AG10803 (cell line): Measurements from ENCODE around the gene TSEN34.

Source experiments
- DNase-seq: peaks from one replicate; pipeline ENCODE4 v3.0.0; 2010; ENCODE audit warnings: low read depth
- H3K4me3 ChIP-seq: 2 replicates; pipeline ENCODE4 v1.5.1; 2011; ENCODE audit warnings: mild to moderate bottlenecking, low read length, control low read depth
- CTCF ChIP-seq: conservative IDR thresholded peaks from 2 replicates; pipeline ENCODE4 v1.5.1; 2011; ENCODE audit warnings: mild to moderate bottlenecking, low read length, control low read depth, inconsistent platforms

The TSEN34 gene

GRCh38 chr19:54196536-54196935 is 5.4 kb downstream of the TSEN34 start:
- no peak for DNase-seq
- no peak for TF ChIP-seq CTCF
- H3K4me3 ChIP-seq = no peak overlapping the region

DNA sequence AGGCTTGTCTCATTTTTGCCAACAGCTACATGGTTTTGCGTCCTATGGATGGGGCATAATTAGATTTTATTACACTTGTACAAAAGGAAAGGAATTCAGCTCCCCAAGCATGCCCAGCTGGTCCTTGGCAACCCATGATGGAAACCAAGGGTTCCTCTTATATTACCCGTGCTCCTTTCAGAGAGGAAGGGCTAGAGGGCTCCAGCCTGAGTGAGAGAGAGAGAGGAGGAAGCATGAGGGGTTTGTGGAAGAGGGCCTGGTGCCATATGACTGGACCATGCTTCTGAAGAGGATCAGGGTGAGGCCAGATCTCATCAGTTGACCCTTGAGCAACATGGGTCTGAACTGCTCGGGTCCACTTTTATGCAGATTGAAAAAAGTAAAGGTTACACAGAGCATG is 6.0 kb downstream of the TSEN34 start:
- DNase-seq = no peak
- H3K4me3 ChIP-seq = no peak overlapping the region
- TF ChIP-seq CTCF = no peak

DNA sequence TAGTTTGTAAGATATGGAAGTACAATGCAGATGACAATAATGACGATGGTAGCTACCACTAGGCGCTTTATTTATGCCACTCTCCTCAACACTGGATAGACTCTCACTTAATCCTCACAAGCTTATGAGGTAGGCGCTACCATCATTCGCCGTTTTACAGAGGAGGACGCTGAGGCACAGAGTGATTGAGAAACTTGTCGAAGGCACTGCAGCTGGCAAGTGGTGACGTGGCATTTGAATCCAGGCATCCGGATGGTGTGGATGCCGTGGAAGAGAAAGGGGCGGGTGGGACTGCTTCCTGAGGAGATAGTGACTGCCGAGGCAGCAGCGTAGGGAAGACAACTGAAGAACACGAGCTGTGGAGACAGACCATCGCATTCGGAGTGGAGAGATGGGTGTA is 8.3 kb downstream of the TSEN34 start:
- no peak for TF ChIP-seq CTCF
- no peak for DNase-seq
- no peak overlapping the region for H3K4me3 ChIP-seq

DNA sequence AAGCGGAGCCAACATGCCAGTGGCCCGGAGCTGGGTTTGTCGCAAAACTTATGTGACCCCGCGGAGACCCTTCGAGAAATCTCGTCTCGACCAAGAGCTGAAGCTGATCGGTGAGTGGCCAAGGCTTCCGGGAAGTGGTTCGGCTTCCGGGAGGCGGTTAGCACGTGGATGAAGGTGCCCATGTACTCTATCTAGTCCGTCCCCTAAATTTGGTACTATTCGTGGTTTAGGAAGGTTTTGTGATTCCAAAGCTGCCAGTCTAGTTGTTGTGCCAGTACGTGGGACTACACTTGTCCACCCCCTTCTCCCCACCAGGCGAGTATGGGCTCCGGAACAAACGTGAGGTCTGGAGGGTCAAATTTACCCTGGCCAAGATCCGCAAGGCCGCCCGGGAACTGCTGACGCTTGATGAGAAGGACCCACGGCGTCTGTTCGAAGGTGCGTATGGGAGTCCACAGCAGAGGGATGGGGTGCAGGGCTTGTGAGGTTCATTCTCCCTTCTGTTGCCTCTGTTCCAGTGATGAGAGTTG is 10.1 kb downstream of the TSEN34 start:
- no peak for DNase-seq
- no peak for TF ChIP-seq CTCF

DNA sequence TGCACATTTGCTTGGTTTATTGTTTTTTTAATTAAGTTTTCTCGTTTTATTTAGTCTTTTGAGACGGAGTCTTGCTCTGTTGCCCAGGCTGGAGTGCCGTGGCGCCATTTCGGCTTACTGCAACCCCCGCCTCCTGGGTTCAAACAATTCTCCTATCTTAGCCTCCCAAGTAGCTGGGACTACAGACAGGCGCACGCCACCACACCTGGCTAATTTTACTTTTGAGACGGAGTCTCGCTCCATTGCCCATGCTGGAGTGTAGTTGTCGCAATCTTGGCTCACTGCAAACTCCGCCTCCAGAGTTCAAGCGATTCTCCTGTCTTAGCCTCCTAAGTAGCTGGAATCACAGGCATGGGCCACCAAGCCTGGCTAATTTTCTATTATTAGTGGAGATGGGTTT is 10.9 kb downstream of the TSEN34 start:
- DNase-seq = no peak
- no peak for TF ChIP-seq CTCF

More for the DNA sequence above, 10.1 kb downstream of the TSEN34 start:
- H3K4me3 ChIP-seq = peak overlapping the region; percentile 78

DNA sequence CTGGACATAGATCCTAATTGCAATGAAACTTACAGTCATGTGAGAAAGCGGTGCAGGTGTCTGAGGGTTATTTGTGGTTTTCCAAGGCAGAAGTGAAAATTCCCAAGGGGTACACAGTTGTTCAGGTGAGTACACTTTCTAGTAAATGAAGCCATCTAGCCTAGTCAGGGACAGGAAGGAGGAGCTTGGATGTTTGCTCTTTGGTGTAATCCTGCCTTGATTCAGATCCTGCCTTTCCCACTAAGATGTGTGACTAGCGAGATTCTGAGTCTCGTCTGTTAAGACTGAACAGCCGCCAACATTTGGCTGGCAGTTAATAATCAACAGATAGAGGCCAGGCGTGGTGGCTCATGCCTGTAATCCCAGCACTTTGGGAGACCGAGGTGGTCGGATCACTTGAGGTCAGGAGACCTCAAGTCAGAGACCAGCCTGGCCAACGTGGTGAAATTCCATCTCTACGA is 12.1 kb downstream of the TSEN34 start:
- peak overlapping the region; percentile 14; the same call in 1 of the 2 replicates for H3K4me3 ChIP-seq
- DNase-seq = peak; percentile 28
- TF ChIP-seq CTCF = no peak

More for the DNA sequence above, 10.9 kb downstream of the TSEN34 start:
- H3K4me3 ChIP-seq = peak overlapping the region; percentile 78

DNA sequence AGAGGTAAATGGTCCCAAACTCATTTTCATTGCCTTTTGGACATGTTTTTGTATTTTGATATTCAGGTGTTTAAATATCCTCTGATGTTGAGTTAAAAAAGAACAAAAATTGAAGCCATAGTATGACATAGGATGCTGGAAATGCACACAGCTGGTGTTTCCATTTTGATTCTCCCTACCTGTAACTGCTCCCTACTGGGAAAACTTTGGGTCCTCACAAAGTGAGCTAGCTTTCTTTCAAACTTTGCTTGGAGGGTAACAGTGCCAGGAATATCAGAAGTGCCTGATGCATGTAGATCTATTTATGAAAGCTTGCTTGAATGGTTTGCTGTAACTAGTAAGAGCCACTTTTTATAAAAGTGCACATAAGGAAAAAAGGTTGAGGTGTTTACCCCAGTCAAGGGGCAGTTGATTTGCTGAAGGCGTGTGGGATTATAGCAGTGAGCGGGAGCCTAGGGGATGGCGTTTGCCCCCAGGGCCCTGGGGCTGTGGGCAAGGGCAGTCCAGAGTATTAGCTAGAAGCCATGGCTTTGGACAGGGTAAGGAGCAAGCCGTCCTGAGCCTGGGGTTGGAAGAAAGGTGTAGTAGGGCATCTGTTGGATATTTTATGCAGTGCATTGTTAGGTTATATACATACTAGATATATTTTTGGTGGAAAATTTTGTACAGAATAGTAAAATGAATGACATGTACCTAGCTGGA is 13.8 kb downstream of the TSEN34 start:
- no peak overlapping the region for H3K4me3 ChIP-seq
- TF ChIP-seq CTCF = no peak
- DNase-seq = no peak
